Measurements from ENCODE around the gene PDE2A.

PDE2A gene

GRCh38 chr11:72634472-72635095 is 39.6 kb downstream of the PDE2A start:
- Histone ChIP-seq H3K79me2 (ENCODE audit: insufficient read depth, low read length) (no peaks in the 10 kb centered on the region), H3K36me3 (ENCODE audit: insufficient read depth, low read length) (no peaks in the 10 kb centered on the region), H3K4me1 (ENCODE audit: insufficient read depth, low read length) (no peaks in the 10 kb centered on the region), H2AFZ (ENCODE audit: low read depth, low read length) (no peak overlapping the region), H4K20me1 (ENCODE audit: insufficient read depth, low read length) (peaks cover 5% of the 10 kb centered on the region), H3K9me3 (ENCODE audit: insufficient read depth, low read length, severe bottlenecking) (no peaks in the 10 kb centered on the region), H3K27ac (ENCODE audit: low read length) (no peak overlapping the region), H3K27me3 (ENCODE audit: insufficient read depth, low read length, poor library complexity) (peaks cover 11% of the 10 kb centered on the region), H3K4me2 (ENCODE audit: insufficient read depth, low read length) (no peak overlapping the region), H3K4me3 (ENCODE audit: low read depth in 1 of 2, low read length in 2 of 2) (no peak overlapping the region), H3K9ac (ENCODE audit: low read depth, low read length) (no peak overlapping the region)
- TF ChIP-seq EZH2 (IDR thresholded peaks at IDR 0.05; ENCODE audit: borderline replicate concordance, low read depth, low read length, severe bottlenecking) (no peak), CTCF (IDR thresholded peaks at IDR 0.05; ENCODE audit: borderline replicate concordance, extremely low read depth, low read length, poor library complexity, severe bottlenecking) (no peak)
- DNase-seq (no peak), ATAC-seq (ENCODE audit: insufficient read depth, low read depth) (no peak)

GRCh38 chr11:72634016-72634415 is 40.2 kb downstream of the PDE2A start:
- H2AFZ ChIP-seq (ENCODE audit: low read depth, low read length) = no peak overlapping the region
- no peak overlapping the region for H3K4me3 ChIP-seq (ENCODE audit: low read depth in 1 of 2, low read length in 2 of 2)
- TF ChIP-seq EZH2 (IDR thresholded peaks at IDR 0.05; ENCODE audit: borderline replicate concordance, low read depth, low read length, severe bottlenecking) = no peak
- no peak for TF ChIP-seq CTCF (IDR thresholded peaks at IDR 0.05; ENCODE audit: borderline replicate concordance, extremely low read depth, low read length, poor library complexity, severe bottlenecking)
- no peaks in the 10 kb centered on the region for H3K9me3 ChIP-seq (ENCODE audit: insufficient read depth, low read length, severe bottlenecking)
- H3K9ac ChIP-seq (ENCODE audit: low read depth, low read length) = no peak overlapping the region
- no peak for DNase-seq
- peaks cover 11% of the 10 kb centered on the region for H3K27me3 ChIP-seq (ENCODE audit: insufficient read depth, low read length, poor library complexity)
- no peak overlapping the region for H3K27ac ChIP-seq (ENCODE audit: low read length)
- no peaks in the 10 kb centered on the region for H3K79me2 ChIP-seq (ENCODE audit: insufficient read depth, low read length)
- peaks cover 5% of the 10 kb centered on the region for H4K20me1 ChIP-seq (ENCODE audit: insufficient read depth, low read length)
- no peak for ATAC-seq (ENCODE audit: insufficient read depth, low read depth)
- H3K4me2 ChIP-seq (ENCODE audit: insufficient read depth, low read length) = no peak overlapping the region
- H3K36me3 ChIP-seq (ENCODE audit: insufficient read depth, low read length) = no peaks in the 10 kb centered on the region
- H3K4me1 ChIP-seq (ENCODE audit: insufficient read depth, low read length) = no peaks in the 10 kb centered on the region

- peaks cover 5% of the 10 kb centered on the region for H4K20me1 ChIP-seq (ENCODE audit: insufficient read depth, low read length)
- no peak overlapping the region for H2AFZ ChIP-seq (ENCODE audit: low read depth, low read length)
- H3K36me3 ChIP-seq (ENCODE audit: insufficient read depth, low read length) = no peaks in the 10 kb centered on the region
- H3K4me3 ChIP-seq (ENCODE audit: low read depth in 1 of 2, low read length in 2 of 2) = no peak overlapping the region
- no peaks in the 10 kb centered on the region for H3K79me2 ChIP-seq (ENCODE audit: insufficient read depth, low read length)
- TF ChIP-seq CTCF (IDR thresholded peaks at IDR 0.05; ENCODE audit: borderline replicate concordance, extremely low read depth, low read length, poor library complexity, severe bottlenecking) (no peak), EZH2 (IDR thresholded peaks at IDR 0.05; ENCODE audit: borderline replicate concordance, low read depth, low read length, severe bottlenecking) (no peak)
- no peak for ATAC-seq (ENCODE audit: insufficient read depth, low read depth)
- H3K9ac ChIP-seq (ENCODE audit: low read depth, low read length) = no peak overlapping the region
- no peak for DNase-seq
- H3K27me3 ChIP-seq (ENCODE audit: insufficient read depth, low read length, poor library complexity) = peaks cover 16% of the 10 kb centered on the region
- H3K4me1 ChIP-seq (ENCODE audit: insufficient read depth, low read length) = no peaks in the 10 kb centered on the region
- no peak overlapping the region for H3K27ac ChIP-seq (ENCODE audit: low read length)
- H3K4me2 ChIP-seq (ENCODE audit: insufficient read depth, low read length) = no peak overlapping the region
- no peaks in the 10 kb centered on the region for H3K9me3 ChIP-seq (ENCODE audit: insufficient read depth, low read length, severe bottlenecking)
Measured at GRCh38 chr11:72633068-72633467, 41.2 kb downstream of the PDE2A start.
